HUES64 (cell line): Measurements from ENCODE around the gene ALOX15B.

ENCODE experiments used
- H3K27ac ChIP-seq: 2 replicates; pipeline ENCODE4 v1.7.0; 2013; ENCODE audit warnings: low read depth, low read length, inconsistent platforms
- H3K27me3 ChIP-seq: 2 replicates; pipeline ENCODE4 v1.6.1; 2013; ENCODE audit warnings: mild to moderate bottlenecking, low read length; ENCODE audit not compliant: insufficient read depth
- H3K36me3 ChIP-seq: 2 replicates; pipeline ENCODE4 v1.6.1; 2013; ENCODE audit warnings: mild to moderate bottlenecking, low read length; ENCODE audit not compliant: insufficient read depth
- H3K4me1 ChIP-seq: 2 replicates; pipeline ENCODE4 v1.6.1; 2013; ENCODE audit warnings: mild to moderate bottlenecking, low read length, moderate library complexity; ENCODE audit not compliant: insufficient read depth
- H3K4me3 ChIP-seq: 2 replicates; pipeline ENCODE4 v1.5.1; 2013; ENCODE audit warnings: mild to moderate bottlenecking, low read length, moderate library complexity
- H3K9ac ChIP-seq: 2 replicates; pipeline ENCODE4 v1.6.1; 2013; ENCODE audit warnings: mild to moderate bottlenecking, low read depth, low read length
- H3K9me3 ChIP-seq: 2 replicates; pipeline ENCODE4 v1.6.1; 2013; ENCODE audit warnings: low read depth, low read length; ENCODE audit not compliant: insufficient read depth
- WGBS: fragments of 150-250, 120-280 bp; methylation state at CpG from one replicate; pipeline ENCODE4 v1.1.7; 2013; ENCODE audit warnings: missing lambda C conversion rate; 5-methylcytosine and 5-hydroxymethylcytosine counted together

The ALOX15B gene

GRCh38 chr17:8046306-8046928, 7.6 kb downstream of the ALOX15B start:
- Histone ChIP-seq H3K9me3 (no peaks in the 10 kb centered on the region), H3K27me3 (no peaks in the 10 kb centered on the region)
- WGBS, result 91% methylated on average over 11 of the region's 11 CpGs

GRCh38 chr17:8046929-8047768, 8.3 kb downstream of the ALOX15B start:
- Histone ChIP-seq H3K4me1 (no peaks in the 10 kb centered on the region), H3K9ac (no peak overlapping the region), H3K4me3 (no peak overlapping the region), H3K36me3 (no peaks in the 10 kb centered on the region), H3K9me3 (no peaks in the 10 kb centered on the region), H3K27me3 (0 out of 2 replicates have a peak, but pooled peaks cover 2% of the 10 kb centered on the region), H3K27ac (no peak overlapping the region)
- 82% methylated on average over 24 of the region's 24 CpGs for WGBS

More at GRCh38 chr17:8046306-8046928, 7.6 kb downstream of the ALOX15B start:
- Histone ChIP-seq H3K4me1 (no peaks in the 10 kb centered on the region), H3K36me3 (no peaks in the 10 kb centered on the region), H3K4me3 (no peak overlapping the region), H3K27ac (no peak overlapping the region), H3K9ac (no peak overlapping the region)

- Histone ChIP-seq H3K36me3 (no peaks in the 10 kb centered on the region), H3K4me1 (no peaks in the 10 kb centered on the region), H3K27me3 (peaks cover 7% of the 10 kb centered on the region; the same call in 1 of the 2 replicates), H3K4me3 (no peak overlapping the region), H3K9me3 (no peaks in the 10 kb centered on the region), H3K27ac (no peak overlapping the region), H3K9ac (no peak overlapping the region)
- 92% methylated on average over 4 of the region's 4 CpGs for WGBS
Observed at GRCh38 chr17:8047769-8048110, 8.9 kb downstream of the ALOX15B start.

GRCh38 chr17:8048236-8048635, 9.4 kb downstream of the ALOX15B start:
- Histone ChIP-seq H3K27ac (no peak overlapping the region), H3K4me1 (no peaks in the 10 kb centered on the region), H3K9ac (no peak overlapping the region), H3K36me3 (no peaks in the 10 kb centered on the region), H3K4me3 (no peak overlapping the region), H3K27me3 (peaks cover 9% of the 10 kb centered on the region; the same call in 1 of the 2 replicates), H3K9me3 (no peaks in the 10 kb centered on the region)
- 93% methylated on average over 12 of the region's 12 CpGs for WGBS

GRCh38 chr17:8048736-8049135, 9.9 kb downstream of the ALOX15B start:
- 83% methylated on average over 6 of the region's 8 CpGs for WGBS
- H3K4me3 ChIP-seq, result no peak overlapping the region
- no peak overlapping the region for H3K9ac ChIP-seq

GRCh38 chr17:8051831-8052230, 13.0 kb downstream of the ALOX15B start:
- Histone ChIP-seq H3K27me3 (peaks cover 10% of the 10 kb centered on the region; the same call in 1 of the 2 replicates), H3K27ac (no peak overlapping the region), H3K9ac (no peak overlapping the region), H3K4me1 (no peaks in the 10 kb centered on the region), H3K36me3 (no peaks in the 10 kb centered on the region), H3K9me3 (no peaks in the 10 kb centered on the region), H3K4me3 (no peak overlapping the region)
- WGBS, result 92% methylated on average over 7 of the region's 7 CpGs

More at GRCh38 chr17:8048736-8049135, 9.9 kb downstream of the ALOX15B start:
- Histone ChIP-seq H3K4me1 (no peaks in the 10 kb centered on the region), H3K9me3 (no peaks in the 10 kb centered on the region), H3K36me3 (no peaks in the 10 kb centered on the region), H3K27me3 (peaks cover 9% of the 10 kb centered on the region; the same call in 1 of the 2 replicates), H3K27ac (no peak overlapping the region)

- WGBS, result 86% methylated on average over 6 of the region's 6 CpGs
- H3K4me1 ChIP-seq, result no peaks in the 10 kb centered on the region
- no peak overlapping the region for H3K27ac ChIP-seq
- no peaks in the 10 kb centered on the region for H3K36me3 ChIP-seq
- no peak overlapping the region for H3K4me3 ChIP-seq
- H3K9ac ChIP-seq, result no peak overlapping the region
- H3K27me3 ChIP-seq, result peaks cover 17% of the 10 kb centered on the region
- H3K9me3 ChIP-seq, result no peaks in the 10 kb centered on the region
Observed at GRCh38 chr17:8052256-8053252, 13.7 kb downstream of the ALOX15B start.

GRCh38 chr17:8053600-8053999, 14.7 kb downstream of the ALOX15B start:
- H3K27me3 ChIP-seq, result peaks cover 22% of the 10 kb centered on the region

GRCh38 chr17:8055851-8056231, 17.0 kb downstream of the ALOX15B start:
- Histone ChIP-seq H3K27ac (no peak overlapping the region), H3K4me3 (no peak overlapping the region)
- 98% methylated on average over 3 of the region's 3 CpGs for WGBS

More at GRCh38 chr17:8053600-8053999, 14.7 kb downstream of the ALOX15B start:
- Histone ChIP-seq H3K4me3 (no peak overlapping the region), H3K27ac (no peak overlapping the region), H3K9ac (no peak overlapping the region), H3K9me3 (no peaks in the 10 kb centered on the region), H3K36me3 (no peaks in the 10 kb centered on the region), H3K4me1 (no peaks in the 10 kb centered on the region; the same call in 1 of the 2 replicates)
- WGBS, result 93% methylated on average over 7 of the region's 7 CpGs

GRCh38 chr17:8056232-8056975, 17.5 kb downstream of the ALOX15B start:
- Histone ChIP-seq H3K4me3 (no peak overlapping the region), H3K27me3 (peaks cover 49% of the 10 kb centered on the region), H3K36me3 (no peaks in the 10 kb centered on the region), H3K27ac (no peak overlapping the region), H3K9ac (no peak overlapping the region), H3K9me3 (no peaks in the 10 kb centered on the region), H3K4me1 (peaks cover 11% of the 10 kb centered on the region)
- WGBS, result 83% methylated on average over 14 of the region's 14 CpGs

More at GRCh38 chr17:8055851-8056231, 17.0 kb downstream of the ALOX15B start:
- Histone ChIP-seq H3K9ac (no peak overlapping the region), H3K4me1 (peaks cover 5% of the 10 kb centered on the region; the same call in 1 of the 2 replicates), H3K9me3 (no peaks in the 10 kb centered on the region), H3K27me3 (peaks cover 43% of the 10 kb centered on the region), H3K36me3 (no peaks in the 10 kb centered on the region)
